Heart left ventricle (tissue), 16 donors: ENCODE data around the gene MSI2. TPM values are rescaled to one million over a fixed set of nuclear protein-coding genes. Genes with fewer than 3 reads are reported as not detected.

Experiments used
- ATAC-seq, 4 donors: fragments of 200-7000 bp; cut with Tn5 transposase; one replicate each; pipeline ENCODE4 v1.9.1; 2020 to 2022; ENCODE audit warnings: moderate library complexity in 4 of 4, mild to moderate bottlenecking in 3 of 4, moderate number of reproducible peaks in 1 of 4
- DNase-seq, 5 donors: peaks; one replicate each; pipeline ENCODE4 v3.0.0-alpha.2; 2020
- H3K27ac ChIP-seq, 12 donors: fragments of 200-600 bp; sonication (generic) in 4 of 12; one replicate each; pipeline versions ENCODE4 v1.5.0 to v1.8.0; 2016 to 2022; ENCODE audit warnings: mild to moderate bottlenecking in 2 of 12
- H3K27me3 ChIP-seq, 9 donors: fragments of 200-600 bp; sonication (generic) in 2 of 9; one replicate each; pipeline versions ENCODE4 v1.5.1 to v1.8.0; 2016 to 2022; ENCODE audit warnings: mild to moderate bottlenecking in 3 of 9
- H3K36me3 ChIP-seq, 9 donors: fragments of 200-600 bp; sonication (generic) in 2 of 9; one replicate each; pipeline versions ENCODE4 v1.5.0 to v1.8.0; 2018 to 2022; ENCODE audit warnings: mild to moderate bottlenecking in 2 of 9
- H3K4me1 ChIP-seq, 12 donors: fragments of 200-600 bp; sonication (generic) in 4 of 12; one replicate each; pipeline versions ENCODE4 v1.5.0 to v1.8.0; 2016 to 2022; ENCODE audit warnings: mild to moderate bottlenecking in 3 of 12
- H3K4me3 ChIP-seq, 12 donors: fragments of 200-600 bp; sonication (generic) in 4 of 12; one replicate each; pipeline versions ENCODE4 v1.5.0 to v1.8.0; 2017 to 2022; ENCODE audit warnings: mild to moderate bottlenecking in 9 of 12, moderate library complexity in 4 of 12
- H3K9me3 ChIP-seq, 12 donors: fragments of 200-600 bp; sonication (generic) in 4 of 12; one replicate each; pipeline versions ENCODE4 v1.5.0 to v1.8.0; 2016 to 2022; ENCODE audit warnings: mild to moderate bottlenecking in 1 of 12
- CTCF ChIP-seq, 12 donors: fragments of 200-600 bp; sonication (generic) in 4 of 12; IDR thresholded peaks; one replicate each; pipeline versions ENCODE4 v1.5.0 to v1.8.0; 2018 to 2022; ENCODE audit warnings: antibody characterized with exemption in 12 of 12, mild to moderate bottlenecking in 5 of 12
- POLR2A ChIP-seq, 2 donors: fragments of 450-650 bp; IDR thresholded peaks; one replicate each; pipeline ENCODE4 v1.6.1; 2017; ENCODE audit warnings: antibody characterized with exemption in 2 of 2, mild to moderate bottlenecking in 2 of 2, moderate library complexity in 2 of 2
- WGBS, 4 donors: extraction: QIAGEN DNeasy Blood & Tissue Kit in 2 of 4; methylation state at CpG; one replicate each; pipeline versions ENCODE4 v1.1.5 to v1.1.7; 2013 to 2018; 5-methylcytosine and 5-hydroxymethylcytosine counted together
- intact Hi-C, 10 donors: fragments of 100-400 bp; cut with DNase I; formaldehyde crosslinking; loops; one replicate each; pipeline versions ENCODE4 v1.11.1 to v1.14.2; 2022
- polyA plus RNA-seq, 2 donors: library from polyadenylated mRNA; stranded (reverse); fragments of 200-250 nt; gene quantifications; one replicate each; pipeline ENCODE4 v1.2.3, GENCODE V29; 2013
- total RNA-seq, 9 donors: library from RNA; depleted of rRNA in 2 of 9; stranded (reverse); fragments of >200 nt in 2 of 9; fragmentation: NEBNext Ultra II Directional in 3 of 9; extraction: Animal tissue kit (Norgen Biotek cat#: 25700) in 3 of 9; gene quantifications; one replicate each; pipeline versions ENCODE4 v1.1.0 to v1.2.4, GENCODE V29; 2016 to 2023
- donor health status: ischemic (EF 13 %, LVEDD 7.1; RV severe dilation, severe dysfunction).
- donor health status: healthy with polysubstance abuse.
- donor health status: DM: no; HTN: yes; CAD: no.
- donor health status: DM: no; HTN: no; CAD: no.
- donor health status: ischemic (EF 25% LVEDD 6.9; RV normal size, moderate dysfunction).
- donor health status: ischemic (EF 25% LVEDD 5.7; RV mildly dilated, moderate dysfunction).
- donor health status: healthy.
- donor health status: DM: yes; HTN: yes; CAD: no.
- donor health status: ischemic (EF 35%, LVEDD 5.7; RV mildly dilated, moderate dysfunction).
- donor health status: nonischemic (EF 11% LVEDD 7.7; RV severe dilation, severe dysfunction).
- donor health status: DM: yes; HTN: yes; CAD: no.
- donor health status: PGD.
- donor health status: ischemic (EF 29% LVEDD 5.4; RV normal size, mild dysfunction).
- donor health status: nonischemic (EF 23%, LVEDD 6.1; RV moderate dilation, normal function).

Gene MSI2
- total and polyA plus RNA-seq, 11 donors, result 35.9 to 120 (median 104) TPM

GRCh38 chr17:57349541-57350247 is 93.4 kb downstream of the MSI2 start:
- no peak for ATAC-seq
- peaks cover 0 to 43% (median 5%) of the 10 kb centered on the region in 12 donors for H3K4me1 ChIP-seq
- DNase-seq, result no peak
- no peak overlapping the region for H3K27ac ChIP-seq
- H3K36me3 ChIP-seq, result peaks cover 0 to 11% (median 4%) of the 10 kb centered on the region in 9 donors
- no peaks in the 10 kb centered on the region for H3K27me3 ChIP-seq
- no peak overlapping the region for H3K4me3 ChIP-seq
- TF ChIP-seq CTCF (IDR thresholded peaks at IDR 0.05) (no peak), POLR2A (IDR thresholded peaks at IDR 0.05) (no peak)
- no peaks in the 10 kb centered on the region for H3K9me3 ChIP-seq
- WGBS, 4 donors, result 61 to 76% (median 66%) methylated on average over 3 of the region's 3 CpGs
- intact Hi-C loops, result loop anchor here in 2 of 10 donors (10.0 kb wide), 1 partner anchor 95 kb away; the partner anchor contains the start of gene MSI2 (in 2 of the 2)

GRCh38 chr17:57350266-57350665 is 93.9 kb downstream of the MSI2 start:
- intact Hi-C loops, result loop anchor here in 1 of 10 donors (10.0 kb wide), 1 partner anchor 95 kb away; the partner anchor contains the start of gene MSI2
- WGBS, 4 donors, result 74 to 90% (median 81%) methylated on average over 6 of the region's 6 CpGs
- no peak for TF ChIP-seq POLR2A (IDR thresholded peaks at IDR 0.05)
- no peaks in the 10 kb centered on the region for H3K9me3 ChIP-seq
- no peak overlapping the region for H3K4me3 ChIP-seq
- H3K27me3 ChIP-seq, result no peaks in the 10 kb centered on the region
- peak in 2 of 5 donors; percentile 44 to 49 for DNase-seq
- peak in 3 of 4 donors; percentile 24 to 59 (median 47) for ATAC-seq
- peaks cover 0 to 11% (median 4%) of the 10 kb centered on the region in 9 donors for H3K36me3 ChIP-seq
- H3K27ac ChIP-seq, result peak overlapping the region in 1 of 12 donors; percentile 24
- H3K4me1 ChIP-seq, result peaks cover 0 to 49% (median 9%) of the 10 kb centered on the region in 12 donors

GRCh38 chr17:57352665-57353175 is 96.4 kb downstream of the MSI2 start:
- H3K4me3 ChIP-seq, result no peak overlapping the region
- H3K27me3 ChIP-seq, result no peaks in the 10 kb centered on the region
- DNase-seq (no peak), ATAC-seq (peak in 1 of 4 donors; percentile 28)
- 71 to 90% (median 86%) methylated on average over 5 of the region's 5 CpGs for WGBS, 4 donors
- H3K9me3 ChIP-seq, result no peaks in the 10 kb centered on the region
- peak overlapping the region in 5 of 12 donors; percentile 7 to 32 (median 23) for H3K27ac ChIP-seq
- peaks cover 0 to 9% (median 3%) of the 10 kb centered on the region in 9 donors for H3K36me3 ChIP-seq
- intact Hi-C loops, result loop anchor here in 1 of 10 donors (10.0 kb wide), 1 partner anchor 98 kb away; the partner anchor contains the start of gene MSI2
- TF ChIP-seq CTCF (IDR thresholded peaks at IDR 0.05), result no peak
- TF ChIP-seq POLR2A (IDR thresholded peaks at IDR 0.05), result no peak
- peaks cover 0 to 74% (median 32%) of the 10 kb centered on the region in 12 donors for H3K4me1 ChIP-seq

GRCh38 chr17:57354673-57355072 is 98.3 kb downstream of the MSI2 start:
- no peak for ATAC-seq
- no peaks in the 10 kb centered on the region for H3K9me3 ChIP-seq
- no peak for DNase-seq
- no peaks in the 10 kb centered on the region for H3K36me3 ChIP-seq
- TF ChIP-seq CTCF (IDR thresholded peaks at IDR 0.05), result no peak
- no peak for TF ChIP-seq POLR2A (IDR thresholded peaks at IDR 0.05)
- H3K27ac ChIP-seq, result peak overlapping the region in 11 of 12 donors; percentile 16 to 89 (median 76)
- H3K27me3 ChIP-seq, result no peaks in the 10 kb centered on the region
- intact Hi-C loops, result loop anchor here in 1 of 10 donors (10.0 kb wide), 1 partner anchor 100 kb away; the partner anchor contains the start of gene MSI2
- H3K4me1 ChIP-seq, result peaks cover 0 to 79% (median 33%) of the 10 kb centered on the region in 12 donors
- WGBS, 4 donors, result 88 to 96% (median 93%) methylated on average over 2 of the region's 2 CpGs
- no peak overlapping the region for H3K4me3 ChIP-seq
